ENCODE results near the gene CYP3A7.
"Not testable (repeated sequence)": the region's sequence is repeated elsewhere in the genome, so short reads cannot be mapped to it uniquely, and the experiment has no call there.

CYP3A7 gene

DNA sequence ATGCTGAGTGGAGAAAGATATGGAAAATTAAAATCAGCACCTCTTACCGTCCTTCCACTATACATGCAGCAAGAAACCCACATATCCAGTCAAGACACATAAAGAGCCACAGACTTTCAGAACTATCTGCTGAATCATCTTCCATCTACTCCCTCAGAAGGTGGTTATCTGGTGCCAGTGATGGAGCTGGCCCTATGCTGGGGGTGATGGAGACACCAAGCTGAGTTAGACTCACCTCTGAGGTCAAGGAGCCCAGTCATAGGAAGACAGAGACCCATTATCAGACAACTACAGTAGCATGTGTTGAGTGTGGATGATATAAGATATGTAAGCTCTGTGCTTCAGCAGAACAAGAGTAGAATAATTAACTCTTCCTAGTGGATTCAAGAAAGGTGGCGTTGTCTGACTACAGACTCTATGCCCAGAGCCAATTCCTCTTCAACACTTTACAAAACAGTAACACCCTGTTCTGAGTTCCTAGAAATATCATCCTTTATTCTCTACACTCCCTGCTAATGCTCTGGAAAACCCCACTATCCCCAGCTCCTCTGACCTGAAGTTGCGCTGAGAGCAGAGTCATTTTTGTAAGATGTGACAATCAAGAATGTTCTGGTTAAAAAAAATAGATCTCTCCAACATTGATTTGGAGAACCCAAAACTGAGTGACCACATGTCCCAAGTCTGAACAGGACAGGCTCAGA is 69.5 kb downstream of the CYP3A7 start:
- no peak for FAIRE-seq

- FAIRE-seq = not testable (repeated sequence)
These were observed 77.1 kb downstream of the CYP3A7 start for GRCh38 chr7:99657879-99658278.
